Breast epithelium (tissue), 3 donors: ENCODE results near the gene FDXACB1.

Source experiments
- CTCF ChIP-seq, 3 donors: fragments of 450-650 bp; IDR thresholded peaks; one replicate each; pipeline ENCODE4 v1.5.1; 2016 to 2017; ENCODE audit warnings: antibody characterized with exemption in 3 of 3, mild to moderate bottlenecking in 3 of 3, moderate library complexity in 3 of 3
- POLR2A ChIP-seq: fragments of 450-650 bp; IDR thresholded peaks from one replicate; pipeline ENCODE4 v1.6.1; 2016; ENCODE audit warnings: antibody characterized with exemption, mild to moderate bottlenecking, moderate library complexity

GRCh38 chr11:111852103-111852502 lies 26.9 kb downstream of the FDXACB1 start:
- TF ChIP-seq POLR2A, result no peak
- no peak for TF ChIP-seq CTCF (IDR thresholded peaks at IDR 0.05)
